Natural killer cell (primary cell): ENCODE data around the gene USP10. TPM values are rescaled to one million over a fixed set of nuclear protein-coding genes. Genes with fewer than 3 reads are reported as not detected.

Source experiments
- ATAC-seq, 3 donors: fragments of 150-1000 bp in 2 of 3; fragments of 200-7000 bp in 1 of 3; cut with Tn5 transposase; 1 replicate in 1 of 3; 2 replicates in 2 of 3; pipeline ENCODE4 v1.10.0; 2021; ENCODE audit warnings: mild to moderate bottlenecking in 2 of 3, moderate library complexity in 2 of 3
- DNase-seq, 2 donors: peaks; one replicate each; pipeline versions ENCODE4 v3.0.0 to v3.0.0-alpha.2; 2013 to 2021; ENCODE audit warnings: mixed read lengths in 1 of 2
- H3K27ac ChIP-seq: one replicate; pipeline ENCODE4 v1.5.1; 2013; ENCODE audit warnings: mild to moderate bottlenecking, low read length
- H3K27me3 ChIP-seq: one replicate; pipeline ENCODE4 v1.6.1; 2013; ENCODE audit warnings: low read length; ENCODE audit not compliant: control insufficient read depth, insufficient read depth
- H3K36me3 ChIP-seq: one replicate; pipeline ENCODE4 v1.6.1; 2013; ENCODE audit warnings: low read length; ENCODE audit not compliant: control insufficient read depth, insufficient read depth
- H3K4me1 ChIP-seq: one replicate; pipeline ENCODE4 v1.6.1; 2013; ENCODE audit warnings: low read length; ENCODE audit not compliant: control insufficient read depth, insufficient read depth
- H3K4me3 ChIP-seq: one replicate; pipeline ENCODE4 v1.5.1; 2013; ENCODE audit warnings: low read length
- H3K9me3 ChIP-seq: one replicate; pipeline ENCODE4 v1.6.1; 2013; ENCODE audit warnings: low read length; ENCODE audit not compliant: control insufficient read depth, insufficient read depth
- H3K27ac Mint-ChIP-seq, 2 donors: one replicate each; pipeline ENCODE4 v1.8.0; 2022; ENCODE audit warnings: mild to moderate bottlenecking in 2 of 2, mixed read lengths in 2 of 2, moderate library complexity in 1 of 2
- H3K27me3 Mint-ChIP-seq, 2 donors: one replicate each; pipeline ENCODE4 v1.8.0; 2022; ENCODE audit warnings: low read depth in 2 of 2, mixed read lengths in 2 of 2
- H3K36me3 Mint-ChIP-seq: one replicate; pipeline ENCODE4 v1.8.0; 2022; ENCODE audit warnings: mixed read lengths
- H3K4me1 Mint-ChIP-seq, 2 donors: one replicate each; pipeline ENCODE4 v1.8.0; 2022; ENCODE audit warnings: mixed read lengths in 2 of 2
- H3K4me3 Mint-ChIP-seq: one replicate; pipeline ENCODE4 v1.8.0; 2022; ENCODE audit warnings: mild to moderate bottlenecking, moderate library complexity, mixed read lengths
- H3K9me3 Mint-ChIP-seq, 2 donors: one replicate each; pipeline ENCODE4 v1.8.0; 2022; ENCODE audit warnings: mixed read lengths in 2 of 2
- CTCF ChIP-seq: fragments of 200-600 bp; IDR thresholded peaks from one replicate; pipeline ENCODE4 v1.8.0; 2022; ENCODE audit warnings: antibody characterized with exemption
- WGBS: methylation state at CpG from one replicate; pipeline ENCODE4 v1.1.7; 2013; ENCODE audit warnings: missing lambda C conversion rate; ENCODE audit not compliant: insufficient coverage; 5-methylcytosine and 5-hydroxymethylcytosine counted together
- intact Hi-C: fragments of 100-400 bp; cut with micrococcal nuclease; formaldehyde crosslinking; loops from one replicate; pipeline ENCODE4 v1.14.2; 2022
- total RNA-seq, 4 donors: library from RNA; stranded (reverse); fragments of 120-200 nt in 1 of 4; gene quantifications; one replicate each; pipeline versions ENCODE4 v1.2.3 to v1.2.4, GENCODE V29; 2013 to 2022

Gene USP10
- total RNA-seq, 3 donors from 2014 or later (not counting 1 experiment from before 2014, with no cell fraction given), result 78.4 to 103 (median 100) TPM

- H3K4me3 ChIP-seq, result peak within 1 kb of the TSS; percentile 6
- ATAC-seq, result peak; percentile 93 to 99 (median 99)
- H3K27me3 ChIP-seq, result peaks cover 2% of the 10 kb centered on the region
- Mint-ChIP-seq H3K4me1 (peaks cover 10% of the 10 kb centered on the region in 2 donors), H3K36me3 (no peaks in the 10 kb centered on the region), H3K27ac (no peak within 1 kb of the TSS), H3K9me3 (no peaks in the 10 kb centered on the region), H3K27me3 (peaks cover 14 to 22% of the 10 kb centered on the region in 2 donors), H3K4me3 (peak within 1 kb of the TSS; percentile 79)
- no peak for TF ChIP-seq CTCF
- no peak within 1 kb of the TSS for H3K27ac ChIP-seq
- no peaks in the 10 kb centered on the region for H3K9me3 ChIP-seq
- WGBS, result 5% methylated on average over 53 of the region's 53 CpGs
- H3K36me3 ChIP-seq, result no peaks in the 10 kb centered on the region
- intact Hi-C loops, result no loop called here
- H3K4me1 ChIP-seq, result peaks cover 16% of the 10 kb centered on the region
- peak; percentile 68 to 92 for DNase-seq
These were observed 120.0 kb downstream of the USP10 start, which contains the start of gene CRISPLD2 for GRCh38 chr16:84819644-84820304. CRISPLD2 (plus strand) TSS chr16:84819985; CDS start chr16:84838496, 18,511 bp downstream.

- H3K4me3 ChIP-seq, result no peak overlapping the region
- peaks cover 16% of the 10 kb centered on the region for H3K4me1 ChIP-seq
- peaks cover 17 to 22% of the 10 kb centered on the region in 2 donors for H3K27me3 Mint-ChIP-seq
- H3K27ac ChIP-seq, result no peak overlapping the region
- TF ChIP-seq CTCF, result no peak
- H3K27me3 ChIP-seq, result peaks cover 2% of the 10 kb centered on the region
- peaks cover 10% of the 10 kb centered on the region in 2 donors for H3K4me1 Mint-ChIP-seq
- H3K27ac Mint-ChIP-seq, result no peak overlapping the region
- no peaks in the 10 kb centered on the region for H3K9me3 Mint-ChIP-seq
- H3K4me3 Mint-ChIP-seq, result peak overlapping the region; percentile 79
- H3K36me3 ChIP-seq, result no peaks in the 10 kb centered on the region
- no peak for ATAC-seq
- peak in 1 of 2 donors; percentile 13 for DNase-seq
- H3K36me3 Mint-ChIP-seq, result no peaks in the 10 kb centered on the region
- H3K9me3 ChIP-seq, result no peaks in the 10 kb centered on the region
- intact Hi-C loops, result no loop called here
- WGBS, result 79% methylated on average over 8 of the region's 8 CpGs
These were observed 120.5 kb downstream of the USP10 start for GRCh38 chr16:84820305-84820684.

- no peaks in the 10 kb centered on the region for H3K36me3 Mint-ChIP-seq
- H3K9me3 ChIP-seq, result no peaks in the 10 kb centered on the region
These were observed 121.0 kb downstream of the USP10 start for GRCh38 chr16:84820771-84821170.

More at GRCh38 chr16:84820771-84821170, 121.0 kb downstream of the USP10 start:
- Histone ChIP-seq H3K36me3 (no peaks in the 10 kb centered on the region), H3K27ac (no peak overlapping the region), H3K4me1 (peaks cover 16% of the 10 kb centered on the region), H3K27me3 (peaks cover 2% of the 10 kb centered on the region), H3K4me3 (no peak overlapping the region)
- ATAC-seq (no peak), DNase-seq (no peak)
- intact Hi-C loops, result no loop called here
- WGBS, result 80% methylated on average over 12 of the region's 12 CpGs
- no peaks in the 10 kb centered on the region for H3K9me3 Mint-ChIP-seq
- H3K27me3 Mint-ChIP-seq, result peaks cover 17 to 22% of the 10 kb centered on the region in 2 donors
- TF ChIP-seq CTCF, result no peak
- H3K27ac Mint-ChIP-seq, result no peak overlapping the region
- peak overlapping the region; percentile 79 for H3K4me3 Mint-ChIP-seq
- peaks cover 10% of the 10 kb centered on the region in 2 donors for H3K4me1 Mint-ChIP-seq
